WTC11 (cell line): Measurements from ENCODE around the gene PCNP. TPM values are rescaled to one million over a fixed set of nuclear protein-coding genes. Genes with fewer than 3 reads are reported as not detected.
A peak's percentile ranks its signal among the peaks of the same experiment; 100 is the strongest.

Source experiments
- CREM ChIP-seq: sonication (generic); formaldehyde crosslinking; IDR thresholded peaks from 2 replicates; pipeline ENCODE4 v1.8.1; 2022; ENCODE audit warnings: mild to moderate bottlenecking, missing genetic modification reagents, moderate library complexity
- ETV6 ChIP-seq: sonication (generic); formaldehyde crosslinking; IDR thresholded peaks from 2 replicates; pipeline ENCODE4 v1.8.1; 2022; ENCODE audit warnings: mild to moderate bottlenecking, missing genetic modification reagents
- FOXP1 ChIP-seq: sonication (generic); formaldehyde crosslinking; IDR thresholded peaks from 2 replicates; pipeline ENCODE4 v1.8.0; 2022; ENCODE audit warnings: missing genetic modification reagents, mild to moderate bottlenecking, moderate library complexity, borderline replicate concordance
- GABPB1 ChIP-seq: sonication (generic); formaldehyde crosslinking; IDR thresholded peaks from 2 replicates; pipeline ENCODE4 v1.8.1; 2023; ENCODE audit warnings: mild to moderate bottlenecking, missing genetic modification reagents
- HMGA2 ChIP-seq: fragments of 250-450 bp; sonication (Bioruptor Pico); IDR thresholded peaks from 2 replicates; pipeline ENCODE4 v1.4.0; 2021; ENCODE audit warnings: mild to moderate bottlenecking, moderate library complexity
- MYBL2 ChIP-seq: sonication (generic); formaldehyde crosslinking; IDR thresholded peaks from 2 replicates; pipeline ENCODE4 v1.8.1; 2023; ENCODE audit warnings: mild to moderate bottlenecking, moderate library complexity, missing genetic modification reagents
- NFYB ChIP-seq: sonication (generic); formaldehyde crosslinking; conservative IDR thresholded peaks from 2 replicates; pipeline ENCODE4 v1.8.0; 2022; ENCODE audit warnings: low read depth, missing genetic modification reagents
- NR1H2 ChIP-seq: sonication (generic); formaldehyde crosslinking; IDR thresholded peaks from 2 replicates; pipeline ENCODE4 v1.9.0; 2021; ENCODE audit warnings: mild to moderate bottlenecking, moderate library complexity, missing genetic modification reagents
- NR3C1 ChIP-seq: sonication (generic); formaldehyde crosslinking; conservative IDR thresholded peaks from 2 replicates; pipeline ENCODE4 v1.8.1; 2023; ENCODE audit warnings: low read depth, mild to moderate bottlenecking, missing genetic modification reagents
- SMAD3 ChIP-seq: sonication (generic); formaldehyde crosslinking; IDR thresholded peaks from 2 replicates; pipeline ENCODE4 v1.8.0; 2022; ENCODE audit warnings: missing genetic modification reagents, mild to moderate bottlenecking, borderline replicate concordance
- SP1 ChIP-seq: sonication (generic); formaldehyde crosslinking; conservative IDR thresholded peaks from 2 replicates; pipeline ENCODE4 v1.8.1; 2022; ENCODE audit warnings: missing genetic modification reagents
- TCF7 ChIP-seq: sonication (generic); formaldehyde crosslinking; IDR thresholded peaks from 2 replicates; pipeline ENCODE4 v1.8.0; 2022; ENCODE audit warnings: mild to moderate bottlenecking, low read depth, missing genetic modification reagents, moderate library complexity
- TEAD1 ChIP-seq: sonication (generic); formaldehyde crosslinking; IDR thresholded peaks from 2 replicates; pipeline ENCODE4 v1.8.0; 2022; ENCODE audit warnings: mild to moderate bottlenecking, missing genetic modification reagents
- TEAD4 ChIP-seq: sonication (generic); formaldehyde crosslinking; IDR thresholded peaks from 2 replicates; pipeline ENCODE4 v1.8.0; 2022; ENCODE audit warnings: mild to moderate bottlenecking, missing genetic modification reagents
- TP53 ChIP-seq: sonication (generic); formaldehyde crosslinking; IDR thresholded peaks from 2 replicates; pipeline ENCODE4 v1.8.1; 2023; ENCODE audit warnings: mild to moderate bottlenecking, missing genetic modification reagents
- ZNF317 ChIP-seq: sonication (generic); formaldehyde crosslinking; IDR thresholded peaks from 2 replicates; pipeline ENCODE4 v1.8.1; 2023; ENCODE audit warnings: low read depth, mild to moderate bottlenecking, moderate library complexity, missing genetic modification reagents, borderline replicate concordance
- ZNF416 ChIP-seq: fragments of 250-450 bp; sonication (Bioruptor Pico); IDR thresholded peaks from 2 replicates; pipeline ENCODE4 v1.9.0; 2021; ENCODE audit warnings: mild to moderate bottlenecking, inconsistent platforms
- total RNA-seq: library from RNA; stranded (reverse); gene quantifications from 3 replicates; pipeline ENCODE4 v1.2.3, GENCODE V29; 2021
- TF ChIP-seq, protein P1 (sequence below): sonication (generic); formaldehyde crosslinking; IDR thresholded peaks from 2 replicates; pipeline ENCODE4 v1.8.1; 2022; ENCODE audit warnings: mild to moderate bottlenecking, moderate library complexity, missing genetic modification reagents
- TF ChIP-seq, protein P2 (sequence below): fragments of 250-450 bp; sonication (Bioruptor Pico); IDR thresholded peaks from 2 replicates; pipeline ENCODE4 v1.9.0; 2021; ENCODE audit warnings: mild to moderate bottlenecking
- TF ChIP-seq, protein P3 (sequence below): sonication (generic); formaldehyde crosslinking; IDR thresholded peaks from 2 replicates; pipeline ENCODE4 v1.8.0; 2022; ENCODE audit warnings: mild to moderate bottlenecking, missing genetic modification reagents
- TF ChIP-seq, protein P4 (sequence below): sonication (generic); formaldehyde crosslinking; IDR thresholded peaks from 2 replicates; pipeline ENCODE4 v1.8.0; 2022; ENCODE audit warnings: mild to moderate bottlenecking, missing genetic modification reagents
- TF ChIP-seq, protein P5 (sequence below): fragments of 250-450 bp; sonication (Bioruptor Pico); IDR thresholded peaks from 2 replicates; pipeline ENCODE4 v2.1.2; 2022; ENCODE audit warnings: mild to moderate bottlenecking, moderate library complexity
- TF ChIP-seq, protein P6 (sequence below): fragments of 250-450 bp; sonication (Bioruptor Pico); IDR thresholded peaks from 2 replicates; pipeline ENCODE4 v1.8.0; 2021; ENCODE audit warnings: mild to moderate bottlenecking
- TF ChIP-seq, protein P7 (sequence below): sonication (generic); formaldehyde crosslinking; IDR thresholded peaks from 2 replicates; pipeline ENCODE4 v1.8.1; 2022; ENCODE audit warnings: missing genetic modification reagents, borderline replicate concordance
- TF ChIP-seq, protein P8 (sequence below): sonication (generic); formaldehyde crosslinking; IDR thresholded peaks from 2 replicates; pipeline ENCODE4 v1.8.1; 2023; ENCODE audit warnings: mild to moderate bottlenecking, moderate library complexity, missing genetic modification reagents

PCNP gene
- total RNA-seq, 1 experiment from 2014 or later: 187 TPM

DNA sequence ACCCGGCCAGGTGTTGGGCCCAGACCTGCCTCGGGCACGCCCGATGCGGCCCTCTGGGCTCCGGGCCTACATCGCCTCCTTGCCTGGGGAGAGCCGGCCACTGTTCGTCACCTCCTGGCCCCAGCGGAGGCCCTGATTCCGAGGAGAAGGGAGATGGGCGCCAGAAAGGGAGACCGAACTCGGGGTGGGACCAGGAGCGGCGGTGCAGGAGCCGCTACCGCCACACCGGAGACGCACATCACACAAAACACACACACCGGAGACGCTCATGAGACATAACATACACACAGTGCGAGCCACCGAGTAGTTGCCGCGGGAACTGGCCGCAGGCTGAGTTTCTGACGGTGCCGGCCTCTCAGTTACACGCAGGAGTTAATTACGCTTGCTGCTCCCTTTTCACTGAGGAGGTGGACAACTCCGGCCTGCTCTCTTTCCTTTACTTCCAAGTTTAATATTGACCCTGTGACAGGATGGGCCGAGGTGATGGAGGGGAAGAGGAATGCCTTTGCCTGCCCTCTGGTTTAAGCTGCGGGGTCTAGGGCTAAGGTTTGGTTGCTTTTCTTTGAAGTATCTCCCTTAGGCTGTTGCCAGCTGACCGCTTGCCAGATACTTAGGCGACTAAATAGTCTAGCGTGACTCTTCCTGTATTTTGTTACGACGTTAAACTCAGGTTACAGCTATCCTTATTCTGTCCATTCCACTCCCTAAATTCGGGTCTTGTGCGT, 570 bp downstream of the PCNP start (continued):
- TF ChIP-seq, protein P1, sequence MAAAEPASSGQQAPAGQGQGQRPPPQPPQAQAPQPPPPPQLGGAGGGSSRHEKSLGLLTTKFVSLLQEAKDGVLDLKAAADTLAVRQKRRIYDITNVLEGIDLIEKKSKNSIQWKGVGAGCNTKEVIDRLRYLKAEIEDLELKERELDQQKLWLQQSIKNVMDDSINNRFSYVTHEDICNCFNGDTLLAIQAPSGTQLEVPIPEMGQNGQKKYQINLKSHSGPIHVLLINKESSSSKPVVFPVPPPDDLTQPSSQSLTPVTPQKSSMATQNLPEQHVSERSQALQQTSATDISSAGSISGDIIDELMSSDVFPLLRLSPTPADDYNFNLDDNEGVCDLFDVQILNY (CRISPR knock-in tag): no peak
- TF ChIP-seq TCF7 (CRISPR knock-in tag) (peak; percentile 89; the same call in 1 of the 2 replicates), GABPB1 (CRISPR knock-in tag) (no peak), SMAD3 (no peak), SP1 (CRISPR knock-in tag) (peak; percentile 21; the same call in 1 of the 2 replicates), HMGA2 (CRISPR knock-in tag) (no peak), TP53 (CRISPR knock-in tag) (0 out of 2 replicates have a peak, but pooled peaks have one; percentile 42), MYBL2 (CRISPR knock-in tag) (no peak), FOXP1 (CRISPR knock-in tag) (peak; percentile 72; the same call in 1 of the 2 replicates), CREM (CRISPR knock-in tag) (no peak), TEAD4 (CRISPR knock-in tag) (no peak), ZNF317 (CRISPR knock-in tag) (no peak), NR1H2 (CRISPR knock-in tag) (no peak), ETV6 (no peak), NFYB (CRISPR knock-in tag) (no peak), TEAD1 (CRISPR knock-in tag) (no peak), NR3C1 (no peak), ZNF416 (CRISPR knock-in tag) (0 out of 2 replicates have a peak, but pooled peaks have one; percentile 20)
- TF ChIP-seq, protein P2, sequence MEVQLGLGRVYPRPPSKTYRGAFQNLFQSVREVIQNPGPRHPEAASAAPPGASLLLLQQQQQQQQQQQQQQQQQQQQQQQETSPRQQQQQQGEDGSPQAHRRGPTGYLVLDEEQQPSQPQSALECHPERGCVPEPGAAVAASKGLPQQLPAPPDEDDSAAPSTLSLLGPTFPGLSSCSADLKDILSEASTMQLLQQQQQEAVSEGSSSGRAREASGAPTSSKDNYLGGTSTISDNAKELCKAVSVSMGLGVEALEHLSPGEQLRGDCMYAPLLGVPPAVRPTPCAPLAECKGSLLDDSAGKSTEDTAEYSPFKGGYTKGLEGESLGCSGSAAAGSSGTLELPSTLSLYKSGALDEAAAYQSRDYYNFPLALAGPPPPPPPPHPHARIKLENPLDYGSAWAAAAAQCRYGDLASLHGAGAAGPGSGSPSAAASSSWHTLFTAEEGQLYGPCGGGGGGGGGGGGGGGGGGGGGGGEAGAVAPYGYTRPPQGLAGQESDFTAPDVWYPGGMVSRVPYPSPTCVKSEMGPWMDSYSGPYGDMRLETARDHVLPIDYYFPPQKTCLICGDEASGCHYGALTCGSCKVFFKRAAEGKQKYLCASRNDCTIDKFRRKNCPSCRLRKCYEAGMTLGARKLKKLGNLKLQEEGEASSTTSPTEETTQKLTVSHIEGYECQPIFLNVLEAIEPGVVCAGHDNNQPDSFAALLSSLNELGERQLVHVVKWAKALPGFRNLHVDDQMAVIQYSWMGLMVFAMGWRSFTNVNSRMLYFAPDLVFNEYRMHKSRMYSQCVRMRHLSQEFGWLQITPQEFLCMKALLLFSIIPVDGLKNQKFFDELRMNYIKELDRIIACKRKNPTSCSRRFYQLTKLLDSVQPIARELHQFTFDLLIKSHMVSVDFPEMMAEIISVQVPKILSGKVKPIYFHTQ (CRISPR knock-in tag): no peak
- TF ChIP-seq, protein P3, sequence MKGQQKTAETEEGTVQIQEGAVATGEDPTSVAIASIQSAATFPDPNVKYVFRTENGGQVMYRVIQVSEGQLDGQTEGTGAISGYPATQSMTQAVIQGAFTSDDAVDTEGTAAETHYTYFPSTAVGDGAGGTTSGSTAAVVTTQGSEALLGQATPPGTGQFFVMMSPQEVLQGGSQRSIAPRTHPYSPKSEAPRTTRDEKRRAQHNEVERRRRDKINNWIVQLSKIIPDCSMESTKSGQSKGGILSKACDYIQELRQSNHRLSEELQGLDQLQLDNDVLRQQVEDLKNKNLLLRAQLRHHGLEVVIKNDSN (CRISPR knock-in tag): no peak
- TF ChIP-seq, protein P4, sequence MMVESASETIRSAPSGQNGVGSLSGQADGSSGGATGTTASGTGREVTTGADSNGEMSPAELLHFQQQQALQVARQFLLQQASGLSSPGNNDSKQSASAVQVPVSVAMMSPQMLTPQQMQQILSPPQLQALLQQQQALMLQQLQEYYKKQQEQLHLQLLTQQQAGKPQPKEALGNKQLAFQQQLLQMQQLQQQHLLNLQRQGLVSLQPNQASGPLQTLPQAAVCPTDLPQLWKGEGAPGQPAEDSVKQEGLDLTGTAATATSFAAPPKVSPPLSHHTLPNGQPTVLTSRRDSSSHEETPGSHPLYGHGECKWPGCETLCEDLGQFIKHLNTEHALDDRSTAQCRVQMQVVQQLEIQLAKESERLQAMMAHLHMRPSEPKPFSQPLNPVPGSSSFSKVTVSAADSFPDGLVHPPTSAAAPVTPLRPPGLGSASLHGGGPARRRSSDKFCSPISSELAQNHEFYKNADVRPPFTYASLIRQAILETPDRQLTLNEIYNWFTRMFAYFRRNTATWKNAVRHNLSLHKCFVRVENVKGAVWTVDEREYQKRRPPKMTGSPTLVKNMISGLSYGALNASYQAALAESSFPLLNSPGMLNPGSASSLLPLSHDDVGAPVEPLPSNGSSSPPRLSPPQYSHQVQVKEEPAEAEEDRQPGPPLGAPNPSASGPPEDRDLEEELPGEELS (CRISPR knock-in tag): no peak; the same call in none of the 2 replicates
- TF ChIP-seq, protein P5, sequence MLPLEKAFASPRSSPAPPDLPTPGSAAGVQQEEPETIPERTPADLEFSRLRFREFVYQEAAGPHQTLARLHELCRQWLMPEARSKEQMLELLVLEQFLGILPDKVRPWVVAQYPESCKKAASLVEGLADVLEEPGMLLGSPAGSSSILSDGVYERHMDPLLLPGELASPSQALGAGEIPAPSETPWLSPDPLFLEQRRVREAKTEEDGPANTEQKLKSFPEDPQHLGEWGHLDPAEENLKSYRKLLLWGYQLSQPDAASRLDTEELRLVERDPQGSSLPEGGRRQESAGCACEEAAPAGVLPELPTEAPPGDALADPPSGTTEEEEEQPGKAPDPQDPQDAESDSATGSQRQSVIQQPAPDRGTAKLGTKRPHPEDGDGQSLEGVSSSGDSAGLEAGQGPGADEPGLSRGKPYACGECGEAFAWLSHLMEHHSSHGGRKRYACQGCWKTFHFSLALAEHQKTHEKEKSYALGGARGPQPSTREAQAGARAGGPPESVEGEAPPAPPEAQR (CRISPR knock-in tag): no peak
- TF ChIP-seq, protein P6, sequence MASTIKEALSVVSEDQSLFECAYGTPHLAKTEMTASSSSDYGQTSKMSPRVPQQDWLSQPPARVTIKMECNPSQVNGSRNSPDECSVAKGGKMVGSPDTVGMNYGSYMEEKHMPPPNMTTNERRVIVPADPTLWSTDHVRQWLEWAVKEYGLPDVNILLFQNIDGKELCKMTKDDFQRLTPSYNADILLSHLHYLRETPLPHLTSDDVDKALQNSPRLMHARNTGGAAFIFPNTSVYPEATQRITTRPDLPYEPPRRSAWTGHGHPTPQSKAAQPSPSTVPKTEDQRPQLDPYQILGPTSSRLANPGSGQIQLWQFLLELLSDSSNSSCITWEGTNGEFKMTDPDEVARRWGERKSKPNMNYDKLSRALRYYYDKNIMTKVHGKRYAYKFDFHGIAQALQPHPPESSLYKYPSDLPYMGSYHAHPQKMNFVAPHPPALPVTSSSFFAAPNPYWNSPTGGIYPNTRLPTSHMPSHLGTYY (CRISPR knock-in tag): no peak
- TF ChIP-seq, protein P7, sequence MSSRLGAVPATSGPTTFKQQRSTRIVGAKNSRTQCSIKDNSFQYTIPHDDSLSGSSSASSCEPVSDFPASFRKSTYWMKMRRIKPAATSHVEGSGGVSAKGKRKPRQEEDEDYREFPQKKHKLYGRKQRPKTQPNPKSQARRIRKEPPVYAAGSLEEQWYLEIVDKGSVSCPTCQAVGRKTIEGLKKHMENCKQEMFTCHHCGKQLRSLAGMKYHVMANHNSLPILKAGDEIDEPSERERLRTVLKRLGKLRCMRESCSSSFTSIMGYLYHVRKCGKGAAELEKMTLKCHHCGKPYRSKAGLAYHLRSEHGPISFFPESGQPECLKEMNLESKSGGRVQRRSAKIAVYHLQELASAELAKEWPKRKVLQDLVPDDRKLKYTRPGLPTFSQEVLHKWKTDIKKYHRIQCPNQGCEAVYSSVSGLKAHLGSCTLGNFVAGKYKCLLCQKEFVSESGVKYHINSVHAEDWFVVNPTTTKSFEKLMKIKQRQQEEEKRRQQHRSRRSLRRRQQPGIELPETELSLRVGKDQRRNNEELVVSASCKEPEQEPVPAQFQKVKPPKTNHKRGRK (CRISPR knock-in tag): 0 out of 2 replicates have a peak, but pooled peaks have one; percentile 54
- TF ChIP-seq, protein P8, sequence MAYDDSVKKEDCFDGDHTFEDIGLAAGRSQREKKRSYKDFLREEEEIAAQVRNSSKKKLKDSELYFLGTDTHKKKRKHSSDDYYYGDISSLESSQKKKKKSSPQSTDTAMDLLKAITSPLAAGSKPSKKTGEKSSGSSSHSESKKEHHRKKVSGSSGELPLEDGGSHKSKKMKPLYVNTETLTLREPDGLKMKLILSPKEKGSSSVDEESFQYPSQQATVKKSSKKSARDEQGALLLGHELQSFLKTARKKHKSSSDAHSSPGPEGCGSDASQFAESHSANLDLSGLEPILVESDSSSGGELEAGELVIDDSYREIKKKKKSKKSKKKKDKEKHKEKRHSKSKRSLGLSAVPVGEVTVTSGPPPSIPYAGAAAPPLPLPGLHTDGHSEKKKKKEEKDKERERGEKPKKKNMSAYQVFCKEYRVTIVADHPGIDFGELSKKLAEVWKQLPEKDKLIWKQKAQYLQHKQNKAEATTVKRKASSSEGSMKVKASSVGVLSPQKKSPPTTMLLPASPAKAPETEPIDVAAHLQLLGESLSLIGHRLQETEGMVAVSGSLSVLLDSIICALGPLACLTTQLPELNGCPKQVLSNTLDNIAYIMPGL (CRISPR knock-in tag): no peak
